ENCODE results near the gene BBOF1. TPM values are rescaled to one million over a fixed set of nuclear protein-coding genes. Genes with fewer than 3 reads are reported as not detected.
"Not testable (repeated sequence)": the region's sequence is repeated elsewhere in the genome, so short reads cannot be mapped to it uniquely, and the experiment has no call there.

BBOF1 gene
- total RNA-seq, 1 donor from 2014 or later = 5.6 TPM

GRCh38 chr14:73997108-73997943 lies 21.8 kb upstream of the BBOF1 start:
- TF ChIP-seq POLR2AphosphoS5 (IDR thresholded peaks at IDR 0.05; ENCODE audit: insufficient read depth in 1 of 2, low read depth in 1 of 2) = no peak
- no peak for TF ChIP-seq POLR2A (IDR thresholded peaks at IDR 0.05)
- TF ChIP-seq CTCF (IDR thresholded peaks at IDR 0.05) = no peak
- no peaks in the 10 kb centered on the region for H3K27me3 ChIP-seq
- no peaks in the 10 kb centered on the region for H3K9me3 ChIP-seq
- intact Hi-C loops (cut with DNase I) = no loop called here
- H3K4me1 ChIP-seq = no peaks in the 10 kb centered on the region
- no peak overlapping the region for H3K27ac ChIP-seq
- no peak overlapping the region for H3K4me3 ChIP-seq
- DNase-seq (ENCODE audit: extremely low spot score in 2 of 2) = no peak
- no peaks in the 10 kb centered on the region for H3K36me3 ChIP-seq

GRCh38 chr14:73997944-73998447 lies 21.2 kb upstream of the BBOF1 start:
- no peaks in the 10 kb centered on the region for H3K9me3 ChIP-seq
- no peak overlapping the region for H3K27ac ChIP-seq
- TF ChIP-seq POLR2A (IDR thresholded peaks at IDR 0.05) (no peak), CTCF (IDR thresholded peaks at IDR 0.05) (no peak), POLR2AphosphoS5 (IDR thresholded peaks at IDR 0.05; ENCODE audit: insufficient read depth in 1 of 2, low read depth in 1 of 2) (no peak)
- intact Hi-C loops (cut with DNase I) = no loop called here
- no peaks in the 10 kb centered on the region for H3K27me3 ChIP-seq
- no peak for DNase-seq (ENCODE audit: extremely low spot score in 2 of 2)
- H3K4me3 ChIP-seq = no peak overlapping the region
- H3K36me3 ChIP-seq = no peaks in the 10 kb centered on the region
- no peaks in the 10 kb centered on the region for H3K4me1 ChIP-seq

- no peak overlapping the region for H3K4me3 ChIP-seq
- intact Hi-C loops (cut with DNase I) = no loop called here
- no peak overlapping the region for H3K27ac ChIP-seq
- H3K4me1 ChIP-seq = no peaks in the 10 kb centered on the region
- no peaks in the 10 kb centered on the region for H3K36me3 ChIP-seq
- DNase-seq (ENCODE audit: extremely low spot score in 2 of 2) = no peak
- no peaks in the 10 kb centered on the region for H3K27me3 ChIP-seq
- TF ChIP-seq CTCF (IDR thresholded peaks at IDR 0.05) (no peak), POLR2AphosphoS5 (IDR thresholded peaks at IDR 0.05; ENCODE audit: insufficient read depth in 1 of 2, low read depth in 1 of 2) (no peak), POLR2A (IDR thresholded peaks at IDR 0.05) (no peak)
- H3K9me3 ChIP-seq = no peaks in the 10 kb centered on the region
These were observed 20.4 kb upstream of the BBOF1 start for GRCh38 chr14:73998726-73999125.

DNA sequence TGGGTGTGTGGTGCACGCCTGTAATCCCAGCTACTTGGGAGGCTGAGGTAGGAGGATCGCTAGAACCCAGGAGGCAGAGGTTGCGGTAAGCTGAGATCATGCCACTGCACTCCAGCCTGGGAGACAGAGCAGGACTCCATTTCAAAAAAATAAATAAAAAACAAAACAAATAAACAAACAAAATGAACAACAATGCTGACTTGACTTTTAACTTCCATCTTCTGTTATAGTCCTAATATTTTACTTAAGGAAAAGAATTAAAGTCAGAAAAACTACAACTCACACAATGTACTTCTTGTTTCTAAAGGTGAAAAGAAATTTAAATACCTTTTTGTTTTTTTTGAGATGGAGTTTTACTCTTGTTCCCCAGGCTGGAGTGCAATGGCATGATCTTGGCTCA lies 13.5 kb upstream of the BBOF1 start:
- H3K9me3 ChIP-seq; H3K27ac ChIP-seq; H3K27me3 ChIP-seq; DNase-seq (ENCODE audit: extremely low spot score in 2 of 2); H3K4me3 ChIP-seq; intact Hi-C loops (cut with DNase I); H3K4me1 ChIP-seq: not testable (repeated sequence)
- H3K36me3 ChIP-seq = peaks cover 0 to 18% of the 10 kb centered on the region in 2 donors

GRCh38 chr14:74008843-74009499 lies 10.2 kb upstream of the BBOF1 start:
- DNase-seq (ENCODE audit: extremely low spot score in 2 of 2) = no peak
- no peak overlapping the region for H3K4me3 ChIP-seq
- intact Hi-C loops (cut with DNase I) = no loop called here
- no peaks in the 10 kb centered on the region for H3K4me1 ChIP-seq
- no peak overlapping the region for H3K27ac ChIP-seq
- TF ChIP-seq POLR2A (IDR thresholded peaks at IDR 0.05) (no peak), CTCF (IDR thresholded peaks at IDR 0.05) (no peak), POLR2AphosphoS5 (IDR thresholded peaks at IDR 0.05; ENCODE audit: insufficient read depth in 1 of 2, low read depth in 1 of 2) (no peak)
- H3K9me3 ChIP-seq = no peaks in the 10 kb centered on the region
- peaks cover 0 to 18% of the 10 kb centered on the region in 2 donors for H3K36me3 ChIP-seq
- H3K27me3 ChIP-seq = no peaks in the 10 kb centered on the region
